ENCODE measurements around the gene HCRTR1.
A peak's percentile ranks its signal among the peaks of the same experiment; 100 is the strongest.

The HCRTR1 gene

DNA sequence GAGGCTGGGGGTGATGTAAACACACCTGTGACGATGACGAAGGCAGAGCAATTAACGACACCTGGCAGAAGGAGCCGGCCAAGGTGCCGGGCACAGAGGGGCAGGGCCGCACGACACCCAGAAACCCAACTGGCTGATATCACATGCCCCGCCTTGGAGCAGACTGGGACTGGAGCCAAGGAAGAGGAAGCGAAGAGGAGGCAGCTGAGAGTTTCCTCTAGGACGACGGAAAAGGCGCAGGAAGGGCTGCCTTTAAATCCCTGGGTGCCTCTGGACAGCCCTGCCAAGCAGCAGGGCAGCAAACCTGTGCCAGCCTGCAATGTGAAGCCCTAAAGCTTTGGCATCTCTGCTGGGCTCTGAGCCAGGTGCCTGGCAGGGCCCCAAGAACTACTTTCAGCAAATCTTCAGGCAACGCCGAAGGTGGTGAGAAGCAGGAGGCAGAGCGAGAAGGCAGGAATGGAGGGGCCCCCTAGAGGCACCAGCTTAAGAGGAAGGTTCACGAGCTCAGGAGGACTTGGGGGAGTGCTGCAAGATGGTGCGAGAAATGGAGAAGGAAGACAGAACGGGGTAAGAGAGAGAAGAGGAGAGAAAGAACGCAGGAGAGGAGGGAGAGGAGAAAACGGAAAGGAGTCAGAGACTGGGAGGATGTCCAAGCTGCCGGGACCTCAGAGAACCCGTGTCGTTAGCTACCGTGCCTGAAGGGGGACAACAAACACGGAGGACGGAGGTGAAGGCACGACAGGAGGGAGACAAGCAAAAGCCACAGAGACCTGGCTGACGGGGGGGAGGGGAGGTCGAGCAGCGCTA, 52.5 kb downstream of the HCRTR1 start:
- DNase-seq = peak; percentile 81

DNA sequence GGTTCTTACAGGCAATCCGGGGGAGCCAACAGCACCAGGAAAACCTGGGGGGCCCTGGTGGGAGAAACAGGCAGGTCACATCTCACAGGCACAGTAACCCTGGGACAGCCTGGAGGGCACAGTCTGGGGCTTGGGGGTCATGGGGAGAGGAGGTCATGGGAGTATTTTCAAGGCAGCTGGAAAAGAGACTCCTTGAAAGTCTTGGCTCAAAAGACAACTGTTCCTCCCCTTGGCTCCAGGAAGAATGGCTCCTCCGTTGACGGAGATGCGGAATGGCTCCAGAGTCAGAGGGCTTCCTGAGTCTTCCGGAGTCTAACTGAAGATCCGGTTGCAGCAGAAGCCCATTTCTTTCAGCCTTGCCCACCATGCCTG, 53.1 kb downstream of the HCRTR1 start:
- no peak for DNase-seq

DNA sequence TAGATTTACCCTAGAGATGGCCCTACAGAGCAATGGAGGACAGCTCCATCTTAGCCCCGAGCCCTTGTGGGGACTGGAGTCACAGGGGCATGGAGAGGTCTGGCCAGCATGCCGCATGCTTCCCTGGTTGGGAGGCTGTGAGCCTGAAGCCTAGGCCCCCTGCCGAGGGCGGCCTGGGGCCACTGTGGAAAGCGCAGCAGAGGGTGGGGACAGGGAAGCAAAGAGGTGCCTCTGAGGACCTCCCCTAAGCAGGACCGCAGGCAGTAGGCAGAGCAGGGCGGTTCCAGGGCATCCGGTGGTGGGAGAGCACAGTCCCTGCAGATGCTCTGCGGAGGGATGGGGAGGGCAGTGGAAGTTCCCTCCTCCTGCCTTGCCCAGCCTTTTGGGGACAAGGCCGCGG, 53.7 kb downstream of the HCRTR1 start:
- DNase-seq = no peak

DNA sequence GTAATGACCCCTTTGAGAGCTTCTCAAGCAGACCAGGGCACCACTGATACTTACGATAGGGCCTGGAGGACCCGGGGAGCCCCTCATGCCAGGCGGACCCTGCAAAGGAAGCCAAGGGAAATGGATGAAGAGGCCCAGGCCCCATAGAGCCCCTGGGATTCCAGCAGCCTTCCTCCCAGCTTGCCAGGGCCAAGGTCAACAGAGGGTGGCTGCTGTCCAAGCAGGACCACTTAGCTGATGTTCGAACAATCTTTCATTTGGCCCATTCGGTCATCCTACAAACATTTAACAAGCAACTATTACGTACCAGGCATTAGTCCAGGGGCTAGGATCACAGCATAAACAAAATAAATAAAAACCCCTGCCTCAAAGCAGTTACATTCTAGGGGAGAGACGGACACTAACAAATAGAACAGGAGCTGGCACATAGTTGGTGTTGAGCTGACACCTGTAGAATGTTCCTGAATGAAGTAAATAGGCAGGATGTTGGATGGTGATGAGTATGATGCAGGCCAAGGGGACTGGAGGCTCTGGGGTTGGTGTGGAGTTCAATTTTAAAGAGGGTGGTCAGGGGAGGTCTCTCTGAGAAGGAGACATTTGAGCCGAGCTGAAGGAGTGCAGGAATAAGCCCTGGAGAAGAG, 54.2 kb downstream of the HCRTR1 start:
- no peak for DNase-seq

DNA sequence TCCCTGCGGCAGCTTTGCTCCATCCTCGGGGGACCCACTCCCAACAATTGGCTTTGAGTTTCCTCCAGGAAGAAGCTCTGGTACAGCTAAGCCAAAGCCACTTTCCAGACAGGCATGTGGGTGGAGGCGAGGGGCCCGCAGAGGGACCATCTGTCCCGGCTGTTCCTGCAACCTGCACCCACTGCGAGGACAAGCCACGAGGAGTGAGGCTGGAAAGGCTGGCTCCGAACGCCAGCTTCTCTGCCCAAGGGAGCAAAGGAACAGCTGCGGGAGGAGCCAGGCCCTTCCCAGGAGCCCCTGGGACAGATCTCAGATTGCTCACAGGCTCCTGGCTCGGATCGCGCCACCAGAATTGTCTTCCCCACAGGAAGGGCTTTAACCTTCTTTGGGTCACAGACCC, 55.5 kb downstream of the HCRTR1 start:
- peak; percentile 62 for DNase-seq

DNA sequence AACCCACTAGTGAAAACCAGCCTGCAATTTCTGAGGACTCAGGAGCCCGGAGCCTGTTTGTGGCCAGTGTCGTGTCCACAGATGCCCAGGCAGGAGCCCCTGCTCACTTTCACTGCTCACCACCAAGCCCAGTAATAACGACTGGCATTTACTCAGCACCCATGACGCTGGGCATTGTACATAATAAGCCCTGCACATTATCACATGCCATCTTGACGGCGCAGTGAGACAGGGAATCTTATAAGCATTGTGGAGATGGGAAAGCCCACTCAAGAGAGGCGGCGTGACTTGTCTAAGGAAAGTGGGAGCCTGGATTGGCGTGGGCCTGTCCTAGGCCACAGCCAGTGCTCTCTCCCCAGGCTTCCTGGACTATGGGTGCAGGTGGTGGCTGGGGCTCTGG, 55.9 kb downstream of the HCRTR1 start:
- DNase-seq = no peak

DNA sequence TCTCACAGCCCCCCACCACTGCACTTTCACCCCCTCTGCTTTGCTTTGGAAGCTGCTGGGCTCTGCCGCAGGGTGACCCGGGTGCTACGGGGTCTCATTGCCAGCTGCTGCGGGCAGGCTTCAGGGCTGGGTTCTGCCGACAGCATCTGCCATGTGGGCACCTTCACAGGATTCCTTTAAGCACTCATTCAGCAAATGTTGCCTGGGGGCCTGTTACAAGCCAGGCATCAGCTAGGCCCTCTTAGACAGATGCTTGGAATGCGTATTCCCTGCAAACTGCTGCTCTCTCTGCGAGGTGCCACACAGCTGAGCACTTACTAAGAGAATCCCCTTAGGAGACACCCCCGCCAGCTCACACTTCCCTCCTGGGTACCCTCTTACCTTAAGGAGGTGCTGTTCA, 57.1 kb downstream of the HCRTR1 start:
- no peak for DNase-seq

DNA sequence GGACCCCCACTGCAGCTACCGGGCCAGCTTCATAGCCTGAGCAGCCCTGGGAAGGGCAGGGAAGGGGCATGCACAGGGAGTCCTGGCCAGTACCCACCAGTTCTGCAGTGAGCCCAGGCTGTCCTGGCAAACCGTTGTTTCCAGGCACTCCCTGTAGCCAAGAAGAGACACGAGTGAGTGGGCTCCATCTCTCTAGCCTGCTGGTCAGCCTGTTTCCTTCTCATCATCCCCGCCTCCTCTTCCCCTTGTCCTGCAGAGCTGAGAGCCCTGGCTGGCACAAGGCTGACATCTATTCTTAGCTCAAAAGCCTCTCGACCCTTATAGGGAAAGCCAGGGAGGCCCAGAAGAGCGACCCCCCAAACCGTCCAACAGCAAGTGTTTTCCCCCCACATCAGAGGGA, 57.7 kb downstream of the HCRTR1 start:
- DNase-seq = no peak

DNA sequence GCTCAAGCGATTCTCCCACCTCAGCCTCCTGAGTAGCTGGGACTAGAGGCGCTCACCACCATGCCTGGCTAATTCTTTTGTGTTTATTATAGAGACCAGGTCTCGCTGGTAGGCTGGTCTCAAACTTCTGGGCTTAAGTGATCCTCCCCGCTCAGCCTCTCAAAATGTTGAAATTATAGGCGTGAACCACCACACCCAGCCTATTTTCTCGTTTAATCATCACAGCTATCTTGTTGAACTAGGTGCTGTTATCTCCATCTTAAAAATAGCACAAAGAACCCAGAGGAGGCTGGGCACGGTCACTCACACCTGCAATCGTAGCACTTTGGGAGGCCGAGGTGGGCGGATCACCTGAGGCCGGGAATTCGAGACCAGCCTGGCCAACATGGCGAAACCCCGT, 58.3 kb downstream of the HCRTR1 start:
- DNase-seq = no peak

Data from right hindlimb (tissue), 1 donor.